HG02970 (cell line): ENCODE data around the gene RMND5A.

Experiments used
- ATAC-seq: cut with Tn5 transposase; IDR thresholded peaks from one replicate; pipeline ENCODE4 v1.9.1; 2021; ENCODE audit warnings: mild to moderate bottlenecking, moderate library complexity, moderate number of reproducible peaks; ENCODE audit not compliant: unreplicated experiment, low FRiP score

Gene RMND5A

GRCh38 chr2:86719637-86720539 is at the start of gene RMND5A:
TSS of gene RMND5A (plus strand) at chr2:86720291. CDS start at chr2:86720668, 377 bp downstream.
- ATAC-seq, result peak; percentile 93

- no peak for ATAC-seq
Observed at GRCh38 chr2:86671337-86671981, 48.6 kb upstream of the RMND5A start.

GRCh38 chr2:86672027-86672545 is 48.0 kb upstream of the RMND5A start:
- no peak for ATAC-seq

- no peak for ATAC-seq
Observed at GRCh38 chr2:86673011-86673410, 47.1 kb upstream of the RMND5A start.

GRCh38 chr2:86673986-86674670 is 46.0 kb upstream of the RMND5A start:
- ATAC-seq, result no peak

- no peak for ATAC-seq
Observed at GRCh38 chr2:86675104-86675503, 45.0 kb upstream of the RMND5A start.

GRCh38 chr2:86675511-86676015 is 44.5 kb upstream of the RMND5A start:
- ATAC-seq, result no peak

- ATAC-seq, result no peak
Observed at GRCh38 chr2:86677816-86678215, 42.3 kb upstream of the RMND5A start.

GRCh38 chr2:86679036-86679435 is 41.1 kb upstream of the RMND5A start:
- ATAC-seq, result no peak

GRCh38 chr2:86685351-86685750 is 34.7 kb upstream of the RMND5A start:
- no peak for ATAC-seq

- no peak for ATAC-seq
Observed at GRCh38 chr2:86686460-86686859, 33.6 kb upstream of the RMND5A start.

GRCh38 chr2:86686905-86687304 is 33.2 kb upstream of the RMND5A start:
- no peak for ATAC-seq

GRCh38 chr2:86695053-86695691 is 24.9 kb upstream of the RMND5A start:
- no peak for ATAC-seq

- no peak for ATAC-seq
Observed at GRCh38 chr2:86697551-86698104, 22.5 kb upstream of the RMND5A start.

- ATAC-seq, result no peak
Observed at GRCh38 chr2:86700690-86701089, 19.4 kb upstream of the RMND5A start.

GRCh38 chr2:86703704-86704361 is 16.3 kb upstream of the RMND5A start:
- ATAC-seq, result no peak

GRCh38 chr2:86704459-86704971 is 15.6 kb upstream of the RMND5A start:
- ATAC-seq, result no peak

GRCh38 chr2:86706220-86706619 is 13.9 kb upstream of the RMND5A start:
- ATAC-seq, result no peak

GRCh38 chr2:86706935-86707334 is 13.2 kb upstream of the RMND5A start:
- no peak for ATAC-seq
